RWPE1 (cell line): Measurements from ENCODE around the gene CREBBP.

Experiments
- CTCF ChIA-PET: fragments of 350-600 bp; sonication (Branson Sonifier 250); formaldehyde crosslinking; extraction: SDS; loops from one replicate; lab custom pipeline; 2021; lab: Yijun Ruan, JAX
- POLR2A ChIA-PET: fragments of 400-600 bp; formaldehyde crosslinking; extraction: SDS; loops from one replicate; lab custom pipeline; 2020; ENCODE audit warnings: antibody characterized with exemption; ENCODE audit not compliant: low non-redundant PET; lab: Yijun Ruan, JAX
- DNase-seq: peaks from one replicate; pipeline ENCODE4 v3.0.0; 2012; ENCODE audit warnings: low spot score
- H3K27ac ChIP-seq: fragments of 450-650 bp; 2 replicates; pipeline ENCODE4 v1.5.1; 2017
- CTCF ChIP-seq: fragments of 450-650 bp; conservative IDR thresholded peaks from 2 replicates; pipeline ENCODE4 v1.5.1; 2017; ENCODE audit warnings: low read depth, mild to moderate bottlenecking

Gene CREBBP

DNA sequence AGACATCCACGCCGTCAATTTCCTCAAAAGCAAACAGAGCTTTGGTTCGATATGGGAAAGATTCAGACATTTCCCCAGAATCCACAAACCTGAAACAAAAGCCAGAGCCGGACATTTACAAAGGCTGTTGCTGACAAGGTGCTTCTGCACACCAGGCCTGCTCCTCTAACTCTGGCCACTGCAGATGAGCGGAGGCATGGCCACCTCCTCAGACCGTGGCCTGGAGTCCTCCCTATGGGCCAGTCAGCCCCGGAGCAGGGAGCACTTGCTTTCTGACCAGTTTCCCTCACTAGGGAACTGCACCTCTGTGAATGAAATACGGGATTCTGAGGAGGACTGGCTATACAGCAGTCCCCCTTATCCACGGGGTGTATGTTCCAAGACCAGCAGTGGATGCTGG lies 140.9 kb downstream of the CREBBP start:
- ChIA-PET CTCF (interaction anchor here (0.6 kb wide), 1 partner anchor 10 kb away, joined by 4 read pairs; no protein-coding TSS in a partner anchor), POLR2A (no interaction called here)
- DNase-seq, result no peak
- peak overlapping the region; percentile 21 for H3K27ac ChIP-seq
- TF ChIP-seq CTCF, result no peak

DNA sequence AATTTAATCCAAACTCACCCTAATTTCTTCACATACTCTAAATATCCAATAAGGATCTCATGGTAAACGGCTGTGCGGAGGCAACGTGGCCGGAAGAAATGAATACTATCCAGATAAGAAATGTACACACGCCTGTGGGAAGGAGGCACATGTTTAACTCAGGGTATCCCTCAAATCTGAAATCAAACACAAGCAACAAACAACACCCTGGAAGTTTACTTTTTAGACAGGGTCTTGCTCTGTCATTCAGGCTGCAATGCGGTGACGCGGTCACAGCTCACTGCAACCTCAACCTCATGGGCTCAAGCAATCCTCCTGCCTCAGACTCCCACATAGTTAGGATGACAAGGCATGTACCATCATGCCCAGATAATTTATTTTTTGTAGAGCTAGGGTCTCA lies 142.0 kb downstream of the CREBBP start:
- peak overlapping the region; percentile 21; the same call in 1 of the 2 replicates for H3K27ac ChIP-seq
- no peak for DNase-seq
- POLR2A ChIA-PET, result interaction anchor here (1.1 kb wide), 1 partner anchor 22 kb away, joined by 3 read pairs; the partner anchor contains the start of gene TRAP1
- TF ChIP-seq CTCF, result no peak
- CTCF ChIA-PET, result no interaction called here

GRCh38 chr16:3738128-3738527 lies 142.4 kb downstream of the CREBBP start:
- TF ChIP-seq CTCF, result no peak
- no peak for DNase-seq
- no peak overlapping the region for H3K27ac ChIP-seq
- CTCF ChIA-PET, result no interaction called here
- POLR2A ChIA-PET, result interaction anchor here (1.1 kb wide), 1 partner anchor 21 kb away, joined by 3 read pairs; the partner anchor contains the start of gene TRAP1

DNA sequence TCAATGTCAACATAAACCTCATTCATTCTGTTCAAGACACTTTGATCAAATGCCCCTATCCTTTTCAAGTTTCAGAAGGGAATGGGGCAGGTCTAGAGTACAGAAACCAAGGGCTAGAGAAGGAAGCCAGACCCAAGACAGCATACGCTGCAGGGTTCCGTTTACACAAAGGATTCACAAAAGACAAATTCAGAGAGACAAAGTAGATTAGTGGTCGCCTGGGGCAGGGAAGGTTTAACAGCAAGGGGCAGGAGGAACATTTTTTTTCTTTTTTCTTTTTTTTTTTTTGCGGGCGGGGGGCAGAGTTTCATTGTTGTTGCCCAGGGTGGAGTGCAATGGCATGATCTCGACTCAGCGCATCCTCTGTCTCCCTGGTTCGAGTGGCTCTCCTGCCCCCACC lies 143.3 kb downstream of the CREBBP start:
- H3K27ac ChIP-seq, result no peak overlapping the region
- ChIA-PET POLR2A (no interaction called here), CTCF (interaction anchor here (0.7 kb wide), 1 partner anchor 19 kb away, joined by 3 read pairs; no protein-coding TSS in a partner anchor)
- no peak for DNase-seq
- TF ChIP-seq CTCF, result no peak

GRCh38 chr16:3736116-3736515 lies 144.4 kb downstream of the CREBBP start:
- DNase-seq, result no peak
- ChIA-PET CTCF (no interaction called here), POLR2A (no interaction called here)
- TF ChIP-seq CTCF, result no peak
- H3K27ac ChIP-seq, result no peak overlapping the region

GRCh38 chr16:3735541-3735940 lies 145.0 kb downstream of the CREBBP start:
- DNase-seq, result no peak
- CTCF ChIA-PET, result interaction anchor here (0.6 kb wide), 1 partner anchor 24 kb away, joined by 4 read pairs; no protein-coding TSS in a partner anchor
- no peak for TF ChIP-seq CTCF
- POLR2A ChIA-PET, result no interaction called here
- H3K27ac ChIP-seq, result no peak overlapping the region
